Posterior cingulate gyrus (tissue), 11 donors: Measurements from ENCODE around the gene CLTRN.
"Not testable (repeated sequence)": the region's sequence is repeated elsewhere in the genome, so short reads cannot be mapped to it uniquely, and the experiment has no call there.

Source experiments
- DNase-seq, 10 donors: peaks; one replicate each; pipeline versions ENCODE4 v3.0.0 to v3.0.0-alpha.2; 2020 to 2021; ENCODE audit warnings: mixed read lengths in 3 of 10
- intact Hi-C: fragments of 100-400 bp; cut with DNase I; formaldehyde crosslinking; loops from one replicate; pipeline ENCODE4 v1.15.1; 2023

The CLTRN gene, protein sequence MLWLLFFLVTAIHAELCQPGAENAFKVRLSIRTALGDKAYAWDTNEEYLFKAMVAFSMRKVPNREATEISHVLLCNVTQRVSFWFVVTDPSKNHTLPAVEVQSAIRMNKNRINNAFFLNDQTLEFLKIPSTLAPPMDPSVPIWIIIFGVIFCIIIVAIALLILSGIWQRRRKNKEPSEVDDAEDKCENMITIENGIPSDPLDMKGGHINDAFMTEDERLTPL

DNA sequence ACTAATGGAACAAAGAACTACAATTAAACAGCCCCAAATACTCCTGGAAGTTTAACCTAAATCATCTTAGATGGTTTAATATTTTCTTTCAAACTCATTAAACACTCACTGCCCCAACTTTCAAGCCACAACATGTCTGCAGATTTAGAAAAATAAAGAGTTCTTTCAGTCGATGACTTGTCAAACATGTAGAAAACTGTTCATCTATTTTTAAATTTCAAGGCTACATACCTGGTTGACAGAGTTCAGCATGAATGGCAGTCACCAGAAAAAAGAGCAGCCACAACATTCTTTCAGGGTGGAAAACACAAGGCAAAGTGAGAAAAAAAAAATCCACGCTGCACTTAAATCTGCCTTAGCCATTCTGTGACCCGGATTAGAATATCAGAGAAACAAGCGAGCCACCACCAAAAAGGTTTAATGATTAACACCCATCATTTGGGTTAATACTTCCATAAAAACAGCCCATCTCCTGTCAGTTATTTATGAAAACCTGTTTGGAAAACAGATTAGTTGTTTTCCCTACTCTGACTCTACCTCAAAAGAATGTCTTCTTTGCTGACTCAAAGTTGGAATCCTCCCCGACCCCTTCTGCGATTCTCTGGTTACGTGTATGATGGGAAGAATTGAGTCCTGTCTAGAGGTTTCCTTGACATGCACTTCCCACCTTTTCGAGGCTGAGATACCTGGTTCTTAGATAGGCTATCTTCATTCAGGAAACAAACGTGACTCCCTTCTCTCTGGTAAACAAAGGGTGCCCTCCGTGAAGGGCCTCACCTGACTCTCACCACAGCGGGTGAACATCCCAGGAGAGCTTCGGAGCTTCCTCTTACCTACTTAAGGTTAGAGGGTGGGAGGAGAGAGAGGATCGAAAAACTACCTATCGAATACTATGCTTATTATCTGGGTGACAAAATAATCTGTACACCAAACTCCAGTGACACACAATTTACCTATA lies at the start of gene CLTRN:
TSS of gene CLTRN (minus strand) at position 319 of the 958 bp plus-strand sequence. CDS start at position 289, 30 bp downstream.
- intact Hi-C loops, result no loop called here
- no peak for DNase-seq

GRCh38 chrX:15704273-15704672 lies 39.7 kb upstream of the CLTRN start:
- intact Hi-C loops, DNase-seq: not testable (repeated sequence)

DNA sequence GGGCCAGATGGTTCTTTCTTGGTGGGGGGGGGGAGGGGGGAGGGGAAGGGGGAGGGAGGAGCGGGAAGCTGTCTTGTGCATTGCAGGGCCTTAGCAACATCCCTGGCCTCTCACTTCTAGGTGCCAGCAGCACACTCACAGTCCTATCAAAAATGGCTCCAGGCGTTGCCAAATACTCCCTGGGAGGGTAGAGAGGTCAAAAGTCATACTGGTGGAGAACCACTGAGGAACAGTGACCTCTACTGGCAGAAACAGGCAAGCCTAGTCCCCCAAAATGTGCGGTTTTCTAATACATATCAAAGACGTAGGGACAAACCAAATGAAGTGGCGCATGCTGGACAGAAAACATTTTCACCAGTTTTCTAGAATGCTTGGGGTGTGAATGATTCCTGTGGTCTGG lies 39.2 kb upstream of the CLTRN start:
- intact Hi-C loops, DNase-seq: not testable (repeated sequence)

- intact Hi-C loops, result no loop called here
- DNase-seq, result peak in 2 of 10 donors; percentile 64 to 76
These were observed 38.1 kb upstream of the CLTRN start for GRCh38 chrX:15702488-15703371.

- intact Hi-C loops, result no loop called here
- no peak for DNase-seq
These were observed 31.9 kb upstream of the CLTRN start for GRCh38 chrX:15696516-15696915.

DNA sequence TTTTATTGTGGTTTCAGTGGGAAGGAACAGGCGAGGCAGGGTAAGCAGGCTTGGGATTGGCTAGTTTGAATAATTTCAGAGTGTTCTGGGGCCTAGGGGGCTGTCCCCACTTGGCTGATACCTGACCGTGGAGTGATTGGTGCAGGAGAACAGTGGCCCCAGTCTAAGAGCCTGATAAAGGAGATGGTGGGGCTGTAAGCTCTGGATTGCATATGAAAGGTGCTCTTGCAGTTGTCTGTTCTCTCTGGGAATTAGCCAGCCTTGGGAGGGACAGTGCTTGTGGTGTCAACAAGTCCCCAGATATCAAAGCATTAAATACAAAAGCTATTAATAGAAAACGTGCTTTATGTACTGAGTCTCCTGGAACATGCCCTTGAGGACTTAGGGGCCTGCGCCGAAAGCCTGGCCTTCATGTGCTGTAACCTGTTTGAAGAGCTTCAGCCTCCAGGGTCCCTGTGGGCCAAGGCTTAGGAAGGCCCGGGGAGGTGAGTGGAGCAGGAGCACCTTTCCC lies 30.4 kb upstream of the CLTRN start:
- peak in 1 of 10 donors; percentile 66 for DNase-seq
- intact Hi-C loops, result no loop called here

GRCh38 chrX:15686818-15687685 lies 22.4 kb upstream of the CLTRN start:
- peak in 5 of 10 donors; percentile 19 to 33 (median 22) for DNase-seq
- intact Hi-C loops, result loop anchor here (10.0 kb wide), 1 partner anchor 1008 kb away; no protein-coding TSS in a partner anchor

DNA sequence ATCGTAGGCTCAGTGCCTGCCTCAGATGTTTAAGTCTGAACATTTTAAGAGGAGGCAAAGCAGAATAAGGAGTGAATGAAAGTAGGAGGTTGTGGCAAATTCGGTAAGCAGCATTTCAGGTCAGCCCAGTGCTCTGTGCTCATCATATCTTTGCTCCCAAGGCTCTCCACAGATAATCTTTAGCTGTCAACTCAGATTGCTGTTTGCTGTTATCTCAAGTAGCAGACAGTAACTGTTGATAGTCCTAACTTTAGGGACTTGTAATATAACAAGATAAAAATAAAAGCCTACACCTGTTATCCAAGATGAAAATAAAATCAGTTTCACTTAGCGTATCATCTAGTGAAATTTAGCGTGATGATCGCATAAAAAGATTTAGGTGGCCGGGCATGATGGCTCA lies 18.6 kb upstream of the CLTRN start:
- DNase-seq, result no peak
- intact Hi-C loops, result loop anchor here (10.0 kb wide), 1 partner anchor 1012 kb away; no protein-coding TSS in a partner anchor

- intact Hi-C loops, result loop anchor here (10.0 kb wide), 1 partner anchor 1013 kb away; no protein-coding TSS in a partner anchor
- DNase-seq, result no peak
These were observed 16.8 kb upstream of the CLTRN start for GRCh38 chrX:15681433-15681832.

DNA sequence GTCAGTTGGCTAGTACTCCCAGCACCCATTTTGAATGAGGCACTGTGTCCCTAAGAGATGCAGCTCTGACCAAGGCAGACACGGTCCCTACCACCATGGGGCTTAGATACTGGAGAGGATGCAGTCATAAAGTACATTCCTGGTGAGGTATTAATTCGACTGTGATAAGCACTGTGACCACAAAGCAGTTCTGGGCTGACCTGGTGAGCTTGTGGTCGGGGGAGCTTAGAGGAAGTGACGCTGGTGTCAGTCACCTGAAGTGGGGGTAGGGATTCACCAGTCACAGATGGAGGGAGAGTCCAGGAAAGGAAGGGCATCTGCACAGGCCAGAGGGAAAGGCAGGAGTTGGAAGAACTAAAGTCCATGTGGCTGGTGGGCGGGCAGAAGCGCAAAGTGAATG lies 15.8 kb upstream of the CLTRN start:
- intact Hi-C loops, result loop anchor here (10.0 kb wide), 1 partner anchor 1014 kb away; no protein-coding TSS in a partner anchor
- no peak for DNase-seq

DNA sequence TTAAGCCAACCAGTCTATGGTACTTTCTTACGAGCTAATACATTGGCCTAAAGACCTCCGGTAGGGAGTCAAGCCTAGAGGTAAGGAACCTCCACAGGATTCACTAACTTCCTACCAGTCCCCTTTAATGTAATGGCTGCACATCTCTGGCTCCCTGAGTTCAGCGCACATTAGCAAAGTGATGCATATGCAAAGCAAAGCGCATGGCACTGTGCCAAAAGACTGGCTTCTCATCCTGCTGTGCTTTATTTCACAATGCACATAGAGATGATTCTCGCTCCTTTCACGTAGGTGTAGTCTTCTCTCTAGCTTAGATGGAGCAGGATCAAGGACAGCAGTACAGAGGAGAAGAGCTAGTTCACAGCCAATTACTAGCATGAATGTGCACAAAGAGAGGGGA lies 14.6 kb upstream of the CLTRN start:
- DNase-seq, result peak in 7 of 10 donors; percentile 9 to 76 (median 29)
- intact Hi-C loops, result loop anchor here (10.0 kb wide), 2 partner anchors 184 to 1106 kb away; partner anchors contain the start of genes PIR and TXLNG

GRCh38 chrX:15678339-15678738 lies 13.7 kb upstream of the CLTRN start:
- intact Hi-C loops, result loop anchor here (10.0 kb wide), 2 partner anchors 184 to 1106 kb away; partner anchors contain the start of genes PIR and TXLNG

GRCh38 chrX:15676886-15677285 lies 12.3 kb upstream of the CLTRN start:
- no peak for DNase-seq
- intact Hi-C loops, result loop anchor here (10.0 kb wide), 2 partner anchors 182 to 1108 kb away; partner anchors contain the start of genes PIR and TXLNG

More at GRCh38 chrX:15678339-15678738, 13.7 kb upstream of the CLTRN start:
- no peak for DNase-seq

DNA sequence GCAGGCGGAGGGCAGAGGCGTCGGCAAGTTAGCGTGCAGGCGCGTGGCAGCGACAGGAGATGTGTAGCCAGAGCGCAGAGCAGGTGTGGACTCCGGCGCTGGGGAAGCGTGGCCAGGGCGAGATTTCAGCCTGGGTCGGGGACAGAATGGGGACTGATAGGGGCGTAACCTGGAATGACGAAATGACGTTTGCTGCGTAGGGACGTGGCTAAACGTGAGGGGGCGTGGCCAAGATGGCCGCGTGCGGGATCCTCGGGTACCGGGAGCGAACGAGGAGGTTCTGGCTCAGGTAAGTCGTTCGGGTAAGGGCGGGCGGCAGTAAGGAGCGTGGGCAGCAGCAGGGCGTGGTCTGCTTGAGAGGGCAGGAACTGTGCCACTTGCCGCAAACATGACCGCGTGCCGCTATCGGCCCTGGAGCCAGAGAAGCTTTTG lies 10.9 kb upstream of the CLTRN start:
- intact Hi-C loops, result loop anchor here (10.0 kb wide), 2 partner anchors 181 to 1109 kb away; partner anchors contain the start of genes PIR and TXLNG

DNA sequence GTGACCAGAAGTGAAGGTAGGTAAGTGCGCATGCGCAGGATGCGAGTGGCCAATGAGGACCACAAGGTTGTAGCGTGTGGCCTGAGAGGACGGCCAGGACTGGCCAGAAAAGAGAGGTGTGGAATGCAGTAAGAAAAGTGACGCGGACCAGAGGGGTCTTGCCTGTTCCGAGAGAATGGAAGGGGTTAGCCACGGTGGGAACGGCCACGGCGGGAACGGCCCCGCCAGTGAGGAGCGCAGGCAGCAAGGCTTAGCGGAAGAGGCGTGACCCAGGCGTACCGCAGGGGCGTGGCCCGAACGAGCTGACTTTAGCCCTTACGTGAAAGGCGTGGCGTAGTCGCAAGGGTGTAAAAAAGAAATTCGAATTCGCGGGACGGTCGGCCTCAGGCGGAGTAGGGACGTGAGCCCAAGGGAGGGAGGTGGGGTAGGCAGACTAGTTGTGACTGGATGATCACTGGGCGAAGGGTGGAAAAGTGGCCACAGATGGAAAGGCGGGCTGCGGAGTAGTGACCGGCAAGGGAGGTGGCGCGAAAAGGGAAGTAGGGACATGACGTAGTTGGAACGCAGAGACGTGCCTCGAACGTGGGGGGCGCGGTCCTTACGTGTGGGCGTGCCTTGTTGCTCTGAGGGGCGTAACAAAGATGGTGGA lies 10.4 kb upstream of the CLTRN start:
- DNase-seq, result peak; percentile 77 to 98 (median 90)
- intact Hi-C loops, result loop anchor here (10.0 kb wide), 2 partner anchors 180 to 1110 kb away; partner anchors contain the start of genes PIR and TXLNG

More for the DNA sequence above, 10.9 kb upstream of the CLTRN start:
- DNase-seq, result peak; percentile 67 to 98 (median 85)

DNA sequence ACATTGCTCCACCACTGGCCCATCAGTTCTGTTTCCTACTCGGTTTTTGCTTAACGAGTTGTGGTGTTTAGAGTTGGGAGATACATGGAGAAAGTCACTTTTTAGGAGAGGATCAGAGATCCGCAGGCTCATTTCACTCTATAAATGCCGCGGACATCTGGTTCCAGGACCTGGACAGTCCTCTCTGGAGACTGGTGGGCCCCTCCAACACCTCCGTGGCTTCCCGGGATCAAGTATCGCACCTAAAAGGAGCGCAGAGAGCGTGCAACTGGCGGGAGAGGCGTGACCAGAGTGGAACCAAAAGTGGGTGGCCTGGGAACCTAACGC lies 9.9 kb upstream of the CLTRN start:
- intact Hi-C loops, result loop anchor here (10.0 kb wide), 2 partner anchors 180 to 1110 kb away; partner anchors contain the start of genes PIR and TXLNG
- no peak for DNase-seq

GRCh38 chrX:15673970-15674369 lies 9.4 kb upstream of the CLTRN start:
- intact Hi-C loops, result loop anchor here (10.0 kb wide), 2 partner anchors 179 to 1111 kb away; partner anchors contain the start of genes PIR and TXLNG
- no peak for DNase-seq

GRCh38 chrX:15672881-15673280 lies 8.3 kb upstream of the CLTRN start:
- intact Hi-C loops, result loop anchor here (10.0 kb wide), 2 partner anchors 178 to 1112 kb away; partner anchors contain the start of genes PIR and TXLNG
- no peak for DNase-seq
